ENCODE results near the gene CSAD.

GRCh38 chr12:53173085-53173715 lies 7.5 kb downstream of the CSAD start:
- TF ChIP-seq POLR2AphosphoS5 (IDR thresholded peaks at IDR 0.05; ENCODE audit: low read depth) (no peak), EZH2 (IDR thresholded peaks at IDR 0.05; ENCODE audit: low read depth, unreplicated experiment) (no peak), STAT1 (IDR thresholded peaks at IDR 0.05; ENCODE audit: unreplicated experiment) (no peak), CTCF (conservative IDR thresholded peaks at IDR 0.05; ENCODE audit: low read depth in 2 of 2) (no peak), REST (IDR thresholded peaks at IDR 0.05; ENCODE audit: unreplicated experiment) (no peak), JUNB (IDR thresholded peaks at IDR 0.05; ENCODE audit: unreplicated experiment) (no peak), EZH2phosphoT487 (IDR thresholded peaks at IDR 0.05; ENCODE audit: unreplicated experiment) (no peak), CREB1 (CRISPR knock-in tag; IDR thresholded peaks at IDR 0.05; ENCODE audit: low read depth) (no peak), ZNF462 (CRISPR knock-in tag; IDR thresholded peaks at IDR 0.05) (no peak), ZNF114 (CRISPR knock-in tag; IDR thresholded peaks at IDR 0.05) (no peak)
